B cell (primary cell): ENCODE results near the gene SHC2. TPM values are rescaled to one million over a fixed set of nuclear protein-coding genes. Genes with fewer than 3 reads are reported as not detected.
"Not testable (repeated sequence)": the region's sequence is repeated elsewhere in the genome, so short reads cannot be mapped to it uniquely, and the experiment has no call there.

Source experiments
- ATAC-seq: fragments of 200-7000 bp; cut with Tn5 transposase; one replicate; pipeline ENCODE4 v1.10.0; 2021; ENCODE audit warnings: low read depth, mild to moderate bottlenecking, moderate number of reproducible peaks, moderate library complexity
- CTCF ChIA-PET: fragments of 350-600 bp; sonication (Branson Sonifier 250); formaldehyde crosslinking; loops from one replicate; lab custom pipeline; 2021; ENCODE audit warnings: antibody characterized with exemption, inconsistent platforms; lab: Charles Lee
- POLR2A ChIA-PET: fragments of 350-600 bp; sonication (Branson Sonifier 250); formaldehyde crosslinking; loops from one replicate; lab custom pipeline; 2021; ENCODE audit warnings: antibody characterized with exemption; lab: Charles Lee
- DNase-seq: peaks from one replicate; pipeline ENCODE4 v3.0.0; 2013
- H2AFZ ChIP-seq: 2 replicates; pipeline ENCODE4 v1.6.1; 2012; ENCODE audit warnings: mild to moderate bottlenecking, low read depth, low read length; ENCODE audit not compliant: insufficient read depth, poor library complexity, severe bottlenecking
- H3K27ac ChIP-seq, 2 donors: 1 replicate in 1 of 2; 2 replicates in 1 of 2; pipeline ENCODE4 v1.5.1; 2012 to 2013; ENCODE audit warnings: low read length in 2 of 2, mild to moderate bottlenecking in 2 of 2, moderate library complexity in 1 of 2
- H3K27me3 ChIP-seq, 4 experiments: fragments of 200-600 bp in 1 of 4; sonication (generic) in 1 of 4; replicated peaks in 1 of 4; 1 replicate in 2 of 4; 2 replicates in 2 of 4; pipeline versions ENCODE4 v1.6.1 to v1.7.0; 2013 to 2016; ENCODE audit warnings: low read length in 3 of 4, mild to moderate bottlenecking in 2 of 4, mixed read lengths in 1 of 4, moderate library complexity in 1 of 4; ENCODE audit not compliant: insufficient read depth in 4 of 4, control insufficient read depth in 3 of 4; ENCODE audit errors: control extremely low read depth in 1 of 4
- H3K36me3 ChIP-seq, 2 experiments: replicated peaks in 1 of 2; 1 replicate in 1 of 2; 2 replicates in 1 of 2; pipeline versions ENCODE4 v1.6.1 to v1.7.1; 2013; ENCODE audit warnings: low read length in 1 of 2; ENCODE audit not compliant: insufficient read depth in 2 of 2, control insufficient read depth in 1 of 2; ENCODE audit errors: control extremely low read depth in 1 of 2, extremely low read depth in 1 of 2
- H3K4me1 ChIP-seq, 2 donors: fragments of 200-600 bp in 1 of 2; sonication (generic) in 1 of 2; 1 replicate in 1 of 2; 2 replicates in 1 of 2; pipeline versions ENCODE4 v1.5.1 to v1.6.1; 2013 to 2017; ENCODE audit warnings: low read length in 2 of 2; ENCODE audit not compliant: control insufficient read depth in 2 of 2, insufficient read depth in 2 of 2
- H3K4me2 ChIP-seq: replicated peaks from 2 replicates; pipeline ENCODE3; 2012; ENCODE audit warnings: mild to moderate bottlenecking, low read depth, low read length; ENCODE audit not compliant: poor library complexity, severe bottlenecking
- H3K4me3 ChIP-seq, 5 experiments: fragments of 200-600 bp in 1 of 5; sonication (generic) in 1 of 5; 1 replicate in 3 of 5; 2 replicates in 2 of 5; pipeline versions ENCODE4 v1.5.1 to v1.7.0; 2011 to 2016; ENCODE audit warnings: low read length in 4 of 5, mild to moderate bottlenecking in 4 of 5, low read depth in 2 of 5, control low read depth in 1 of 5, moderate library complexity in 1 of 5; ENCODE audit not compliant: insufficient read depth in 1 of 5; ENCODE audit errors: control extremely low read depth in 1 of 5, extremely low read depth in 1 of 5
- H3K79me2 ChIP-seq: fragments of 200-600 bp; sonication (generic); one replicate; pipeline ENCODE4 v1.6.0; 2016; ENCODE audit warnings: low read length; ENCODE audit not compliant: control insufficient read depth, insufficient read depth
- H3K9ac ChIP-seq: fragments of 200-600 bp; sonication (generic); 2 replicates; pipeline ENCODE4 v1.6.1; 2017; ENCODE audit warnings: mild to moderate bottlenecking, low read length, moderate library complexity
- H3K9me3 ChIP-seq, 3 donors: one replicate each; pipeline versions ENCODE4 v1.6.1 to v1.7.1; 2013; ENCODE audit warnings: low read length in 2 of 3; ENCODE audit not compliant: control insufficient read depth in 2 of 3, insufficient read depth in 1 of 3; ENCODE audit errors: control extremely low read depth in 1 of 3
- H4K20me1 ChIP-seq: 2 replicates; pipeline ENCODE4 v1.6.0; 2012; ENCODE audit warnings: mild to moderate bottlenecking, low read length; ENCODE audit not compliant: insufficient read depth, control insufficient read depth, poor library complexity, severe bottlenecking
- H3K27ac Mint-ChIP-seq: one replicate; pipeline ENCODE4 v1.8.0; 2021; ENCODE audit warnings: mixed read lengths
- H3K27me3 Mint-ChIP-seq: one replicate; pipeline ENCODE4 v1.8.0; 2021; ENCODE audit warnings: mixed read lengths
- H3K4me1 Mint-ChIP-seq: one replicate; pipeline ENCODE4 v1.8.0; 2021; ENCODE audit warnings: mixed read lengths
- H3K4me3 Mint-ChIP-seq: one replicate; pipeline ENCODE4 v1.8.0; 2021; ENCODE audit warnings: mixed read lengths
- H3K9me3 Mint-ChIP-seq: one replicate; pipeline ENCODE4 v1.8.0; 2022; ENCODE audit warnings: mixed read lengths; ENCODE audit not compliant: insufficient read depth
- EZH2 ChIP-seq: IDR thresholded peaks from 2 replicates; pipeline ENCODE4 v1.6.1; 2012; ENCODE audit warnings: borderline replicate concordance, low read depth, mild to moderate bottlenecking, moderate library complexity, low read length; ENCODE audit not compliant: insufficient read depth, poor library complexity, severe bottlenecking
- WGBS: methylation state at CpG from one replicate; pipeline ENCODE4 v1.1.5; 2013; ENCODE audit warnings: missing lambda C conversion rate; ENCODE audit not compliant: insufficient coverage; 5-methylcytosine and 5-hydroxymethylcytosine counted together
- intact Hi-C: fragments of 100-400 bp; cut with micrococcal nuclease; formaldehyde crosslinking; loops from one replicate; pipeline ENCODE4 v1.10.0; 2022
- polyA plus RNA-seq: library from polyadenylated mRNA; depleted of rRNA; stranded (reverse); fragments of >200 nt; gene quantifications from 2 replicates; pipeline ENCODE4 v1.2.3, GENCODE V29; 2012
- total RNA-seq, 2 donors: library from RNA; stranded (reverse); fragments of 120-200 nt in 1 of 2; gene quantifications; 1 replicate in 1 of 2; 2 replicates in 1 of 2; pipeline versions ENCODE4 v1.2.3 to v1.2.4, GENCODE V29; 2013 to 2022
- TF ChIP-seq, protein P1 (sequence below): fragments of 200-600 bp; IDR thresholded peaks from one replicate; pipeline ENCODE4 v1.8.0; 2022; ENCODE audit warnings: antibody characterized with exemption, mild to moderate bottlenecking

SHC2 gene
- total and polyA plus RNA-seq, 2 donors (not counting 1 experiment from before 2014, with no cell fraction given), result 0.19 TPM; not detected in 1

DNA sequence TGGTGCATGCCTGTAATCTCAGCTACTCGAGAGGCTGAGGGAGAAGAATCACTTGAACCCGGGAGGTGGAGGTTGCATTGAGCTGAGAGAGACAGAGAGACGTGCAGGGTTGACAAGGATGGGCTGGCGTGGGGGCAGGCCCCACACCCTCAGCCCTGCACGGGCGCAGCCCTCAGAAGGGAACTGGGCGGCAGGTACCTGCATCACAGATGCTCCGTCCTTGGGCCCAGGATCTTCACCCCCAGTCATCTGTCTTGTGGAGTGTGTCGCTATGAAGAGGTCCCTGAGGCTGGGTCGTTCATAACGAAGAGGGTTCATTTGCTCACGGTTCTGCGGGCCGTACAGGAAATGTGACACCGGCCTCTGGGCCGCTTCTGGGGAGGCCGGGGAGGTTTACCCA, 72.1 kb downstream of the SHC2 start:
- ChIA-PET CTCF (no interaction called here), POLR2A (no interaction called here)
- H3K4me3 Mint-ChIP-seq, result no peak overlapping the region
- H3K27ac Mint-ChIP-seq, result no peak overlapping the region
- no peak overlapping the region for H3K27ac ChIP-seq
- H2AFZ ChIP-seq, result no peak overlapping the region
- 82% methylated on average over 16 of the region's 17 CpGs for WGBS
- peaks cover 4 to 8% of the 10 kb centered on the region in 2 donors for H3K4me1 ChIP-seq
- H3K27me3 ChIP-seq, result peaks cover 0 to 19% (median 3%) of the 10 kb centered on the region in 4 experiments
- DNase-seq (no peak), ATAC-seq (no peak)
- no peaks in the 10 kb centered on the region for H4K20me1 ChIP-seq
- H3K9ac ChIP-seq, result no peak overlapping the region
- H3K4me3 ChIP-seq, result no peak overlapping the region
- no peaks in the 10 kb centered on the region for H3K79me2 ChIP-seq
- peaks cover 0 to 32% (median 0%) of the 10 kb centered on the region in 3 donors for H3K9me3 ChIP-seq
- no peak overlapping the region for H3K4me2 ChIP-seq
- H3K4me1 Mint-ChIP-seq, result no peaks in the 10 kb centered on the region
- TF ChIP-seq EZH2, result no peak
- TF ChIP-seq, protein P1, sequence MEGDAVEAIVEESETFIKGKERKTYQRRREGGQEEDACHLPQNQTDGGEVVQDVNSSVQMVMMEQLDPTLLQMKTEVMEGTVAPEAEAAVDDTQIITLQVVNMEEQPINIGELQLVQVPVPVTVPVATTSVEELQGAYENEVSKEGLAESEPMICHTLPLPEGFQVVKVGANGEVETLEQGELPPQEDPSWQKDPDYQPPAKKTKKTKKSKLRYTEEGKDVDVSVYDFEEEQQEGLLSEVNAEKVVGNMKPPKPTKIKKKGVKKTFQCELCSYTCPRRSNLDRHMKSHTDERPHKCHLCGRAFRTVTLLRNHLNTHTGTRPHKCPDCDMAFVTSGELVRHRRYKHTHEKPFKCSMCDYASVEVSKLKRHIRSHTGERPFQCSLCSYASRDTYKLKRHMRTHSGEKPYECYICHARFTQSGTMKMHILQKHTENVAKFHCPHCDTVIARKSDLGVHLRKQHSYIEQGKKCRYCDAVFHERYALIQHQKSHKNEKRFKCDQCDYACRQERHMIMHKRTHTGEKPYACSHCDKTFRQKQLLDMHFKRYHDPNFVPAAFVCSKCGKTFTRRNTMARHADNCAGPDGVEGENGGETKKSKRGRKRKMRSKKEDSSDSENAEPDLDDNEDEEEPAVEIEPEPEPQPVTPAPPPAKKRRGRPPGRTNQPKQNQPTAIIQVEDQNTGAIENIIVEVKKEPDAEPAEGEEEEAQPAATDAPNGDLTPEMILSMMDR, result no peak
- no peaks in the 10 kb centered on the region for H3K36me3 ChIP-seq
- peaks cover 28% of the 10 kb centered on the region for H3K27me3 Mint-ChIP-seq
- intact Hi-C loops, result no loop called here
- no peaks in the 10 kb centered on the region for H3K9me3 Mint-ChIP-seq

DNA sequence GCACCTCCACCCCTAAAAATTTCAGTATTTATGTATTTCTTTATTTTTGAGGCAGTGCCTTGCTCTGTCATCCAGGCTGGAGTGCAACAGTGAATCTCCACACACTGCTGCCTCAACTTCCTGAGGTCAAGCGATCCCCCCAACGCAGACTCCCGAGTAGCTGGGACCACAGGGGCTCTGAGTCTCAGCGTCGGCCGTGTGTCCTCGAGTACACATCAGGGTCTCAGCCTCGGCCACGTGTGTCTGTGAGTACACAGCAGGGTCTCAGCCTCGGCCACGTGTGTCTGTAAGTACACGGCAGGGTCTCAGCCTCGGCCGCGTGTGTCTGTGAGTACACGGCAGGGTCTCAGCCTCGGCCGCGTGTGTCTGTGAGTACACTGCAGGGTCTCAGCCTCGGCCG, 73.1 kb downstream of the SHC2 start:
- peaks cover 4 to 8% of the 10 kb centered on the region in 2 donors for H3K4me1 ChIP-seq
- peaks cover 0 to 34% (median 3%) of the 10 kb centered on the region in 3 donors for H3K9me3 ChIP-seq
- ChIA-PET CTCF (no interaction called here), POLR2A (no interaction called here)
- peaks cover 0 to 21% (median 3%) of the 10 kb centered on the region in 4 experiments for H3K27me3 ChIP-seq
- 93% methylated on average over 7 of the region's 21 CpGs for WGBS
- Mint-ChIP-seq H3K4me3 (no peak overlapping the region), H3K27me3 (peaks cover 28% of the 10 kb centered on the region), H3K27ac (no peak overlapping the region), H3K9me3 (peaks cover 2% of the 10 kb centered on the region), H3K4me1 (peaks cover 3% of the 10 kb centered on the region)
- no peak overlapping the region for H3K4me2 ChIP-seq
- no peaks in the 10 kb centered on the region for H3K36me3 ChIP-seq
- no peak overlapping the region for H3K27ac ChIP-seq
- H2AFZ ChIP-seq, result no peak overlapping the region
- intact Hi-C loops, result no loop called here
- no peaks in the 10 kb centered on the region for H4K20me1 ChIP-seq
- DNase-seq, result no peak
- TF ChIP-seq, protein P1, result no peak
- TF ChIP-seq EZH2, result no peak
- H3K79me2 ChIP-seq, result no peaks in the 10 kb centered on the region
- H3K4me3 ChIP-seq, result no peak overlapping the region
- ATAC-seq, result no peak
- no peak overlapping the region for H3K9ac ChIP-seq

DNA sequence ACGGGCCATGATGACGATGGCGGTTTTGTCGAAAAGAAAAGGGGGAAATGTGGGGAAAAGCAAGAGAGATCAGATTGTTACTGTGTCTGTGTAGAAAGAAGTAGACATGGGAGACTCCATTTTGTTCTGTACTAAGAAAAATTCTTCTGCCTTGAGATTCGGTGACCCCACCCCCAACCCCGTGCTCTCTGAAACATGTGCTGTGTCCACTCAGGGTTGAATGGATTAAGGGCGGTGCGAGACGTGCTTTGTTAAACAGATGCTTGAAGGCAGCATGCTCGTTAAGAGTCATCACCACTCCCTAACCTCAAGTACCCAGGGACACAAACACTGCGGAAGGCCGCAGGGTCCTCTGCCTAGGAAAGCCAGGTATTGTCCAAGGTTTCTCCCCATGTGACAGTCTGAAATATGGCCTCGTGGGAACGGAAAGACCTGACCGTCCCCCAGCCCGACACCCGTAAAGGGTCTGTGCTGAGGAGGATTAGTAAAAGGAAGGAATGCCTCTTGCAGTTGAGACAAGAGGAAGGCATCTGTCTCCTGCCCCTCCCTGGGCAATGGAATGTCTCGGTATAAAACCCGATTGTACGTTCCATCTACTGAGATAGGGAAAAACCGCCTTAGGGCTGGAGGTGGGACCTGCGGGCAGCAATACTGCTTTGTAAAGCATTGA, 74.1 kb downstream of the SHC2 start:
- H4K20me1 ChIP-seq, H3K79me2 ChIP-seq, H3K4me3 ChIP-seq, ATAC-seq, DNase-seq, H3K4me1 Mint-ChIP-seq, CTCF ChIA-PET, H3K4me2 ChIP-seq, H3K9ac ChIP-seq, H3K27ac ChIP-seq, H3K9me3 Mint-ChIP-seq, H3K27ac Mint-ChIP-seq, intact Hi-C loops, H3K4me3 Mint-ChIP-seq, H2AFZ ChIP-seq, H3K36me3 ChIP-seq, POLR2A ChIA-PET: not testable (repeated sequence)
- 20% methylated on average over 1 of the region's 22 CpGs for WGBS
- Histone ChIP-seq H3K9me3 (peaks cover 0 to 28% (median 6%) of the 10 kb centered on the region in 3 donors), H3K4me1 (peaks cover 4 to 11% of the 10 kb centered on the region in 2 donors), H3K27me3 (peaks cover 0 to 21% (median 3%) of the 10 kb centered on the region in 4 experiments)
- peaks cover 31% of the 10 kb centered on the region for H3K27me3 Mint-ChIP-seq
